Ovary (tissue), 9 donors: ENCODE data around the gene PLCB1. TPM values are rescaled to one million over a fixed set of nuclear protein-coding genes. Genes with fewer than 3 reads are reported as not detected.

Experiments
- DNase-seq, 5 donors: peaks; one replicate each; pipeline ENCODE4 v3.0.0-alpha.2; 2019 to 2020
- H3K27ac ChIP-seq, 2 donors: fragments of 200-600 bp; one replicate each; pipeline versions ENCODE4 v1.5.1 to v1.8.0; 2019 to 2022
- H3K27me3 ChIP-seq: fragments of 200-600 bp; one replicate; pipeline ENCODE4 v1.8.0; 2022
- H3K36me3 ChIP-seq: fragments of 200-600 bp; sonication (generic); one replicate; pipeline ENCODE4 v1.5.1; 2019
- H3K4me1 ChIP-seq: one replicate; pipeline ENCODE4 v1.8.1; 2013; ENCODE audit warnings: mild to moderate bottlenecking, moderate library complexity; ENCODE audit not compliant: insufficient read depth
- H3K4me3 ChIP-seq: fragments of 200-600 bp; sonication (generic); one replicate; pipeline ENCODE4 v1.5.1; 2017
- H3K9me3 ChIP-seq, 2 donors: fragments of 200-600 bp in 1 of 2; sonication (generic) in 1 of 2; one replicate each; pipeline versions ENCODE4 v1.5.1 to v1.8.1; 2013 to 2019; ENCODE audit warnings: mild to moderate bottlenecking in 1 of 2, moderate library complexity in 1 of 2
- CTCF ChIP-seq, 3 donors: fragments of 450-650 bp in 2 of 3; fragments of 200-600 bp in 1 of 3; IDR thresholded peaks; one replicate each; pipeline versions ENCODE4 v1.5.1 to v1.8.0; 2016 to 2022; ENCODE audit warnings: antibody characterized with exemption in 3 of 3, mild to moderate bottlenecking in 1 of 3
- EP300 ChIP-seq: sonication (generic); formaldehyde crosslinking; IDR thresholded peaks from one replicate; pipeline ENCODE4 v1.6.1; 2017; ENCODE audit warnings: antibody characterized with exemption
- POLR2A ChIP-seq: fragments of 450-650 bp; IDR thresholded peaks from one replicate; pipeline ENCODE4 v1.6.1; 2017; ENCODE audit warnings: antibody characterized with exemption, mild to moderate bottlenecking, moderate library complexity
- WGBS, 3 donors: extraction: QIAGEN DNeasy Blood & Tissue Kit in 1 of 3; methylation state at CpG; one replicate each; pipeline versions ENCODE4 v1.1.5 to v1.1.7; 2013 to 2017; 5-methylcytosine and 5-hydroxymethylcytosine counted together
- intact Hi-C, 4 donors: fragments of 100-400 bp; cut with DNase I; formaldehyde crosslinking; loops; one replicate each; pipeline versions ENCODE4 v1.11.0 to v1.15.1; 2022 to 2023
- polyA plus RNA-seq, 2 donors: library from polyadenylated mRNA; stranded (reverse); fragments of 200-250 nt in 1 of 2; fragments of 350-450 nt in 1 of 2; fragmentation: Illumina TruSeq in 1 of 2; extraction: RNeasy Lipid Tissue Mini Kit (QIAGEN cat#74804) in 1 of 2; gene quantifications; one replicate each; pipeline ENCODE4 v1.2.3, GENCODE V29; 2013 to 2014
- total RNA-seq, 7 donors: library from RNA; depleted of rRNA in 2 of 7; stranded (reverse); fragments of >200 nt in 2 of 7; fragmentation: NEBNext Ultra II Directional in 3 of 7; extraction: Animal tissue kit (Norgen Biotek cat#: 25700) in 3 of 7; gene quantifications; one replicate each; pipeline versions ENCODE4 v1.1.0 to v1.2.4, GENCODE V29; 2016 to 2023
- donor health status: DM: no; HTN: no; CAD: no; lungs with moderate emphysema.
- donor health status: DM: no; HTN: no; CAD: no.
- donor health status: Bipolar disorder and iron deficiency.
- donor health status: DM: yes; HTN: yes; CAD: no.
- donor health status: DM: no; HTN: no; CAD: no.
- donor health status: DM: yes; HTN: yes; CAD: no.

PLCB1 gene
- total and polyA plus RNA-seq, 9 donors = 2.9 to 29.5 (median 9.0) TPM

DNA sequence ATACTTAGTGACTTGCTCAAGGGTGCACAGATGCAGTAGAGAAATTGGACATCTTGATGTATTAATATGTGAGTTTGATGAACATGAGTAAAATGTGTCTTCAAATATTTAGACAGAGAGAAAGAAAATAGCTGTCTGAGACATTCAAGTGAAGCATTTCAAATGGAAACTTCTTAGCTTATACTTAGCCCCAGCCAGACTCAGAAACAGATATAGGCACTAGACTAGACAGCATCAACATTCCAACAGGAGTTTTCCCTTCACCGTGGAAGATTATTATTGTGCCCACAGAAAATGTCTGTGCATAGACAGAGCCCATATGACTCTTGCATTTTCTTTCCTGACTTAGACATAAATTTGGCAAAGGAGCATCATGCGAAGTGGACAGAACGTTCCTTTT is 443.0 kb downstream of the PLCB1 start:
- Histone ChIP-seq H3K27me3 (no peaks in the 10 kb centered on the region), H3K4me3 (no peak overlapping the region), H3K36me3 (no peaks in the 10 kb centered on the region), H3K4me1 (no peaks in the 10 kb centered on the region), H3K9me3 (no peaks in the 10 kb centered on the region), H3K27ac (no peak overlapping the region)
- TF ChIP-seq CTCF (IDR thresholded peaks at IDR 0.05) = no peak
- no peak for TF ChIP-seq EP300
- no peak for TF ChIP-seq POLR2A
- intact Hi-C loops = no loop called here
- 84 to 85% (median 85%) methylated on average over 3 of the region's 3 CpGs for WGBS, 3 donors
- DNase-seq = no peak

- no peak for DNase-seq
- H3K9me3 ChIP-seq = no peaks in the 10 kb centered on the region
- H3K27me3 ChIP-seq = no peaks in the 10 kb centered on the region
- H3K27ac ChIP-seq = no peak overlapping the region
- TF ChIP-seq POLR2A = no peak
- no peak for TF ChIP-seq CTCF (IDR thresholded peaks at IDR 0.05)
- TF ChIP-seq EP300 = no peak
- WGBS, 3 donors = 16 to 27% (median 22%) methylated on average over 3 of the region's 3 CpGs
- H3K36me3 ChIP-seq = no peaks in the 10 kb centered on the region
- H3K4me1 ChIP-seq = no peaks in the 10 kb centered on the region
- intact Hi-C loops = no loop called here
- no peak overlapping the region for H3K4me3 ChIP-seq
These were observed 446.2 kb downstream of the PLCB1 start for GRCh38 chr20:8578161-8578865.

DNA sequence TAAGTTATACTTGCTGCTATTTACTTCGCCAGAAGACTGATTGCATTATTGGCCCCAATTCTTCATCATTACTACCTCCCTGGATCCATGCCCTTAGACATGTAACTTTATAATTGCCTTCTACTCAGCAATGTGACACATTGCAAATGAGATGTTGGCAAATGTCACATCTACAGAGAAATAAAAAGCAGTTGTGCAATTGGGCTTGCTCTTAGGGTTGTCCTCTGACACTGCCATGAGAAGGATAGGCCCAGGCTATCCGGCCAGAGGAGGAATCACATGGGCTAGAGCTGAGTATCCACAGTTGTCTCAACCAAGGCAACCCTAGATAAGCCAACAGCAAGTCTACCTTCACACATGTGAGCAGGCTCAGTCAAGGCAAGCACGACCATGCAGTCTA is 447.0 kb downstream of the PLCB1 start:
- Histone ChIP-seq H3K27me3 (no peaks in the 10 kb centered on the region), H3K4me3 (no peak overlapping the region), H3K9me3 (no peaks in the 10 kb centered on the region), H3K27ac (no peak overlapping the region), H3K4me1 (no peaks in the 10 kb centered on the region), H3K36me3 (no peaks in the 10 kb centered on the region)
- no peak for DNase-seq
- intact Hi-C loops = no loop called here
- no peak for TF ChIP-seq CTCF (IDR thresholded peaks at IDR 0.05)
- no peak for TF ChIP-seq EP300
- TF ChIP-seq POLR2A = no peak
- 80 to 93% (median 89%) methylated on average over 3 of the region's 3 CpGs for WGBS, 3 donors

GRCh38 chr20:8581446-8582183 is 449.5 kb downstream of the PLCB1 start:
- no peak for DNase-seq
- no peak overlapping the region for H3K27ac ChIP-seq
- H3K4me1 ChIP-seq = no peaks in the 10 kb centered on the region
- H3K27me3 ChIP-seq = no peaks in the 10 kb centered on the region
- 95 to 100% (median 96%) methylated on average over 3 of the region's 3 CpGs for WGBS, 3 donors
- no peaks in the 10 kb centered on the region for H3K36me3 ChIP-seq
- intact Hi-C loops = no loop called here
- no peak for TF ChIP-seq EP300
- H3K9me3 ChIP-seq = no peaks in the 10 kb centered on the region
- H3K4me3 ChIP-seq = no peak overlapping the region

DNA sequence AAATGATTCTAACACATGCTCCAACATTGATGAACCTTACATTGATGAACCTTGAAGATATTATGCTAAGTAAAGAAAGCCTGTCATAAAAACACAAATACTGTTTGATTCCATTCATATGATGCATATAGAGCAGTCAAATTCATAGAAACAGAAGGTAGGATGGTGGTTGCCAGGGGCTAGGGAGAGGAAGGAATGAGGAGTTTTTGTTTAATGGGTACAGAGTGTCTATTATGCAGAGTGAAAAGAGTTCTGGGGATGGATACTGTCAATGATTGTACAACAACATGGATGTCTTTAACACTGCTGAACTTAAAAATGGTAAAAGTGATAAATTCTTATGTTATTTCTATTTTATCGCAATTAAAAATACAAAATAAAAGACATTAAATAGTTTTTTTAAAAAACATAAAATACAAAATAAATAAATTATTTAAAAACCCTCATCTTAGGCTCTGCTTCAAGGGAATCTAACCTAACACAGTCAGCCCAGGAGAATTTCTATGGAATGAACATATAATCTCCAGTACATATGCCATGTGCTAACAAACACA is 451.0 kb downstream of the PLCB1 start:
- 94 to 96% (median 95%) methylated on average over 1 of the region's 1 CpG for WGBS, 3 donors
- Histone ChIP-seq H3K9me3 (no peaks in the 10 kb centered on the region), H3K4me3 (no peak overlapping the region), H3K27me3 (no peaks in the 10 kb centered on the region), H3K4me1 (no peaks in the 10 kb centered on the region), H3K27ac (no peak overlapping the region), H3K36me3 (no peaks in the 10 kb centered on the region)
- intact Hi-C loops = no loop called here
- DNase-seq = no peak
- TF ChIP-seq EP300 (no peak), POLR2A (no peak), CTCF (IDR thresholded peaks at IDR 0.05) (no peak)
